HepG2 (cell line): ENCODE data around the gene MYH9. TPM values are rescaled to one million over a fixed set of nuclear protein-coding genes. Genes with fewer than 3 reads are reported as not detected.

ENCODE experiments used
- ATAC-seq: fragments of 200-7000 bp; cut with Tn5 transposase; 3 replicates; pipeline ENCODE4 v1.9.1; 2020; ENCODE audit warnings: mild to moderate bottlenecking, moderate library complexity
- BruUV-seq: library from RNA; stranded (reverse); fragments of 400-500 nt; replicated peaks from 2 replicates; lab custom pipeline; 2021; lab: Mats Ljungman, UMichigan
- CTCF ChIA-PET: fragments of 300-600 bp; formaldehyde crosslinking; extraction: SDS; loops from one replicate; lab custom pipeline; 2021; ENCODE audit warnings: low total read pairs, inconsistent platforms, low intra/inter-chr PET ratio; lab: Yijun Ruan, JAX
- POLR2A ChIA-PET: fragments of 350-600 bp; sonication (Branson Sonifier 250); formaldehyde crosslinking; loops from one replicate; lab custom pipeline; 2020; ENCODE audit warnings: antibody characterized with exemption, inconsistent platforms; lab: Yijun Ruan, JAX
- DNase-seq: peaks from one replicate; pipeline ENCODE4 v3.0.0-alpha.2; 2015; ENCODE audit warnings: low spot score
- FAIRE-seq: peaks from 3 replicates; lab custom pipeline; 2011; peaks lifted over from hg19 to GRCh38; lab: Jason Lieb, UNC
- H2AFZ ChIP-seq: one replicate; pipeline ENCODE4 v1.6.1; 2011; ENCODE audit warnings: low read length, inconsistent platforms
- H3K27ac ChIP-seq: fragments of 300-600 bp; 3 replicates; pipeline ENCODE4 v1.8.0; 2011; ENCODE audit warnings: mixed run types, mild to moderate bottlenecking, mixed read lengths, low read length, inconsistent platforms; ENCODE audit not compliant: insufficient read depth; ENCODE audit errors: extremely low read length
- H3K27me3 ChIP-seq, 2 experiments: fragments of 200-600 bp in 1 of 2; 2 replicates in 1 of 2; 3 replicates in 1 of 2; pipeline versions ENCODE4 v1.6.0 to v1.8.0; 2011; ENCODE audit warnings: low read length in 2 of 2, mild to moderate bottlenecking in 2 of 2, moderate library complexity in 2 of 2, inconsistent platforms in 1 of 2; ENCODE audit not compliant: insufficient read depth in 2 of 2, control insufficient read depth in 1 of 2
- H3K36me3 ChIP-seq, 2 experiments: fragments of 200-600 bp in 1 of 2; replicated peaks in 1 of 2; 2 replicates in 1 of 2; 3 replicates in 1 of 2; pipeline versions ENCODE4 v1.5.1 to v1.8.0; 2011; ENCODE audit warnings: low read length in 2 of 2, inconsistent platforms in 1 of 2; ENCODE audit not compliant: insufficient read depth in 2 of 2, control insufficient read depth in 1 of 2
- H3K4me1 ChIP-seq: 2 replicates; pipeline ENCODE4 v1.5.1; 2012; ENCODE audit warnings: low read length, inconsistent platforms; ENCODE audit not compliant: insufficient read depth
- H3K4me2 ChIP-seq: 2 replicates; pipeline ENCODE4 v1.6.0; 2011; ENCODE audit warnings: low read depth, low read length, inconsistent platforms
- H3K4me3 ChIP-seq, 3 experiments: fragments of 200-600 bp in 1 of 3; sonication (generic), shearing (Covaris generic) in 1 of 3; replicated peaks in 1 of 3; 2 replicates each; pipeline ENCODE4 v1.5.1; 2011 to 2016; ENCODE audit warnings: low read length in 3 of 3, inconsistent platforms in 2 of 3, low read depth in 2 of 3, mild to moderate bottlenecking in 2 of 3, control low read depth in 1 of 3, mixed read lengths in 1 of 3; ENCODE audit not compliant: insufficient read depth in 1 of 3
- H3K79me2 ChIP-seq: one replicate; pipeline ENCODE4 v1.6.1; 2011; ENCODE audit warnings: low read length, inconsistent platforms; ENCODE audit not compliant: insufficient read depth
- H3K9ac ChIP-seq: 2 replicates; pipeline ENCODE4 v1.6.0; 2011; ENCODE audit warnings: mild to moderate bottlenecking, low read depth, low read length, inconsistent platforms; ENCODE audit not compliant: insufficient read depth
- H3K9me3 ChIP-seq: 2 replicates; pipeline ENCODE4 v1.5.1; 2012; ENCODE audit warnings: mild to moderate bottlenecking, low read length
- H4K20me1 ChIP-seq: 2 replicates; pipeline ENCODE4 v1.6.0; 2011; ENCODE audit warnings: inconsistent platforms, mild to moderate bottlenecking, low read length, moderate library complexity; ENCODE audit not compliant: insufficient read depth
- IRF2 ChIP-seq: IDR thresholded peaks from 2 replicates; pipeline ENCODE4 v1.6.1; 2018; ENCODE audit warnings: missing genetic modification reagents, missing compliant biosample characterization
- LCORL ChIP-seq, 2 experiments: fragments of 450-650 bp in 1 of 2; sonication (generic) in 1 of 2; formaldehyde crosslinking in 1 of 2; IDR thresholded peaks; 2 replicates each; pipeline versions ENCODE4 v1.5.0 to v1.6.1; 2017 to 2020; ENCODE audit warnings: antibody characterized with exemption in 1 of 2, missing genetic modification reagents in 1 of 2
- ZBTB38 ChIP-seq: sonication (generic); formaldehyde crosslinking; IDR thresholded peaks from 2 replicates; pipeline ENCODE4 v1.5.1; 2020; ENCODE audit warnings: mild to moderate bottlenecking, missing genetic modification reagents
- ZNF263 ChIP-seq: sonication (generic); formaldehyde crosslinking; IDR thresholded peaks from 2 replicates; pipeline ENCODE4 v1.4.0; 2020; ENCODE audit warnings: missing genetic modification reagents
- ZNF7 ChIP-seq: IDR thresholded peaks from 2 replicates; pipeline ENCODE4 v1.6.1; 2016; ENCODE audit warnings: missing biosample characterization, missing genetic modification reagents
- WGBS: methylation state at CpG from one replicate; pipeline ENCODE4 v1.1.6; 2017; ENCODE audit warnings: low lambda C conversion rate; 5-methylcytosine and 5-hydroxymethylcytosine counted together
- in situ Hi-C: cut with HindIII; loops from 2 replicates; pipeline ENCODE4 v1.10.0; 2017; ENCODE audit warnings: low pct_unique_long_range_greater_than_20kb; ENCODE audit not compliant: extremely low pct_ligation_motif_present
- intact Hi-C: fragments of 100-400 bp; cut with micrococcal nuclease; formaldehyde crosslinking; loops from one replicate; pipeline ENCODE4 v1.10.0; 2022; ENCODE audit not compliant: unreplicated experiment
- polyA plus RNA-seq, 8 experiments: library from polyadenylated mRNA; depleted of rRNA in 3 of 8; stranded (reverse) in 7 of 8; unstranded in 1 of 8; fragments of >200 nt; fragmentation: Illumina TruSeq in 4 of 8; extraction: Trizol in 4 of 8; gene quantifications; 2 replicates each; pipeline versions ENCODE4 v1.2.1 to v1.2.3, GENCODE V29; 2011 to 2016; ENCODE audit warnings: low read depth in 4 of 8, missing spikeins in 1 of 8, mixed read lengths in 1 of 8; ENCODE audit not compliant: insufficient read depth in 1 of 8
- total RNA-seq, 5 experiments: library from RNA; depleted of rRNA; stranded (reverse); fragments of >200 nt; fragmentation: Illumina TruSeq; extraction: Trizol; gene quantifications; 2 replicates each; pipeline ENCODE4 v1.2.3, GENCODE V29; 2016; ENCODE audit warnings: low read depth in 1 of 5
- TF ChIP-seq, protein P1 (sequence below): sonication (generic); formaldehyde crosslinking; IDR thresholded peaks from 2 replicates; pipeline ENCODE4 v1.4.0; 2020; ENCODE audit warnings: missing genetic modification reagents, borderline replicate concordance

The MYH9 gene
- total and polyA plus RNA-seq, 2 of the 13 experiments (the other 11 are each of a cell fraction or from before 2014, with no cell fraction given): 50.7 to 98.5 TPM

DNA sequence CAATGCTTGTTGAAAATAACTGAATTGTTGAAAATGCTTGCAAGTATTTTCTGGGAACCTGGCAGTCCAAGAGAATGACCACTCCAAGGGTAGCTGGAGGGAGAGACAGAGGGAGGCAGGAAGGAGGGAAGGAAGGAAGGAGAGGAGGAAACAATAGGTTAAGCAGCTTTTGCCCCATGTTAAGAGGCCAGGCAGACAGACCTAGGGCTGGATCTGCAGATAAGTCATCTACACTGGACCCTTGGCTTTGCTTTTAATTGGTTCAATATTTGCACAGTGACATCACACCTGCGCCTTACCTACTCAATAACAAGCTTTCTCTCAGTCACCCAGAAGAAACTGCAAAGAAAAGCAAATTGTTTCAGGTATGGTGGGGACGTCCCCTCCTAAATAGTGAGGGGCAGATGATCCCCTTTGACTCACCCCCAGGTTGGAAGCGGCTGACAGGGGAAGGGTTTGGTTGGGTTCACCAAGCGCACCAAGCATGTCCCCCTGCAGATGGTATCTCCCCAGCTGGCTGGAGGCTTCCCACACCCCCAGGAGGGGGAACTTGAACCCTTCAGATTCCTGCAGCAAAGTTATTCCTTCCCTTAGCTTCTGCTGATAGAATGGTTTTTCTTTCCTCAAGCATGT lies 24.3 kb downstream of the MYH9 start (continued):
- no peak for TF ChIP-seq LCORL (IDR thresholded peaks at IDR 0.05)
- TF ChIP-seq LCORL (CRISPR knock-in tag; IDR thresholded peaks at IDR 0.05): peak; percentile 35; the same call in 1 of the 2 replicates
- TF ChIP-seq, protein P1, sequence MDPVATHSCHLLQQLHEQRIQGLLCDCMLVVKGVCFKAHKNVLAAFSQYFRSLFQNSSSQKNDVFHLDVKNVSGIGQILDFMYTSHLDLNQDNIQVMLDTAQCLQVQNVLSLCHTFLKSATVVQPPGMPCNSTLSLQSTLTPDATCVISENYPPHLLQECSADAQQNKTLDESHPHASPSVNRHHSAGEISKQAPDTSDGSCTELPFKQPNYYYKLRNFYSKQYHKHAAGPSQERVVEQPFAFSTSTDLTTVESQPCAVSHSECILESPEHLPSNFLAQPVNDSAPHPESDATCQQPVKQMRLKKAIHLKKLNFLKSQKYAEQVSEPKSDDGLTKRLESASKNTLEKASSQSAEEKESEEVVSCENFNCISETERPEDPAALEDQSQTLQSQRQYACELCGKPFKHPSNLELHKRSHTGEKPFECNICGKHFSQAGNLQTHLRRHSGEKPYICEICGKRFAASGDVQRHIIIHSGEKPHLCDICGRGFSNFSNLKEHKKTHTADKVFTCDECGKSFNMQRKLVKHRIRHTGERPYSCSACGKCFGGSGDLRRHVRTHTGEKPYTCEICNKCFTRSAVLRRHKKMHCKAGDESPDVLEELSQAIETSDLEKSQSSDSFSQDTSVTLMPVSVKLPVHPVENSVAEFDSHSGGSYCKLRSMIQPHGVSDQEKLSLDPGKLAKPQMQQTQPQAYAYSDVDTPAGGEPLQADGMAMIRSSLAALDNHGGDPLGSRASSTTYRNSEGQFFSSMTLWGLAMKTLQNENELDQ (CRISPR knock-in tag): no peak

DNA sequence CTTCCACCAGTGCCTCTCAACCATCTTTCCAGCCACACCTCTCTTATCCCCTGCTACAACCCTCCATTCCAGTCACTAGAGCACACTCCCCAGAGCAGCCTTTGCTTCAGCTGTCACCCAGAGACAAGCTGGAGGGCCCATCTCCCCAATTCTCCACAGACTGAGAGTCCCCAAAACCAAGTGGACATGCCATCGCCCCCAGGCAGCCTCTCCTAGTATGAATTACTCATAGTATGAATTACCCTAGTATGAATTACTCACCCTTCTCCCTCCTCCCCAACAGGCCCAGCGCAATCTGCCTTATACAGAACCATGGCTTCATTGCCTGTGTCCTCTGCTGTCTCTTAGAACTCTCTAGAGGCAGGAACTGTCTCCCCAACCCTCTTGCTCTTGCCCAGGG lies 24.8 kb downstream of the MYH9 start:
- ChIA-PET POLR2A (interaction anchor here (1.0 to 9.4 kb wide), 7 partner anchors 10 to 82 kb away, joined by 4 to 97 read pairs (median 11); partner anchors contain the start of gene MYH9), CTCF (no interaction called here)
- peak overlapping the region; percentile 56 for H3K4me2 ChIP-seq
- peaks cover 4 to 8% of the 10 kb centered on the region in 2 experiments; a peak in 3 of 5 replicates for H3K36me3 ChIP-seq
- H3K9me3 ChIP-seq: no peaks in the 10 kb centered on the region
- intact Hi-C loops: no loop called here
- H3K27me3 ChIP-seq: no peaks in the 10 kb centered on the region
- FAIRE-seq: no peak
- no peak for DNase-seq
- ATAC-seq: no peak
- peak overlapping the region; percentile 76 for H3K27ac ChIP-seq
- H3K4me3 ChIP-seq: no peak overlapping the region
- peaks cover 95% of the 10 kb centered on the region for H3K79me2 ChIP-seq
- peaks cover 100% of the 10 kb centered on the region for H3K4me1 ChIP-seq
- TF ChIP-seq ZNF263: 0 out of 2 replicates have a peak, but pooled peaks have one; percentile 19
- TF ChIP-seq IRF2 (CRISPR knock-in tag): 0 out of 2 replicates have a peak, but pooled peaks have one; percentile 17
- TF ChIP-seq ZNF7 (CRISPR knock-in tag): peak; percentile 89
- TF ChIP-seq ZBTB38 (CRISPR knock-in tag): no peak
- no TSS peak for BruUV-seq
- peaks cover 31% of the 10 kb centered on the region for H4K20me1 ChIP-seq
- H3K9ac ChIP-seq: peak overlapping the region; percentile 34
- WGBS: 86% methylated on average over 2 of the region's 2 CpGs
- in situ Hi-C loops: no loop called here
- no peak overlapping the region for H2AFZ ChIP-seq
